HG02981 (cell line): ENCODE data around the gene SLC12A9.

Experiments used
- ATAC-seq: cut with Tn5 transposase; IDR thresholded peaks from one replicate; pipeline ENCODE4 v1.9.1; 2021; ENCODE audit warnings: mild to moderate bottlenecking, moderate library complexity; ENCODE audit not compliant: unreplicated experiment

Gene SLC12A9

GRCh38 chr7:100882201-100882600 is 29.7 kb downstream of the SLC12A9 start:
- ATAC-seq, result no peak

DNA sequence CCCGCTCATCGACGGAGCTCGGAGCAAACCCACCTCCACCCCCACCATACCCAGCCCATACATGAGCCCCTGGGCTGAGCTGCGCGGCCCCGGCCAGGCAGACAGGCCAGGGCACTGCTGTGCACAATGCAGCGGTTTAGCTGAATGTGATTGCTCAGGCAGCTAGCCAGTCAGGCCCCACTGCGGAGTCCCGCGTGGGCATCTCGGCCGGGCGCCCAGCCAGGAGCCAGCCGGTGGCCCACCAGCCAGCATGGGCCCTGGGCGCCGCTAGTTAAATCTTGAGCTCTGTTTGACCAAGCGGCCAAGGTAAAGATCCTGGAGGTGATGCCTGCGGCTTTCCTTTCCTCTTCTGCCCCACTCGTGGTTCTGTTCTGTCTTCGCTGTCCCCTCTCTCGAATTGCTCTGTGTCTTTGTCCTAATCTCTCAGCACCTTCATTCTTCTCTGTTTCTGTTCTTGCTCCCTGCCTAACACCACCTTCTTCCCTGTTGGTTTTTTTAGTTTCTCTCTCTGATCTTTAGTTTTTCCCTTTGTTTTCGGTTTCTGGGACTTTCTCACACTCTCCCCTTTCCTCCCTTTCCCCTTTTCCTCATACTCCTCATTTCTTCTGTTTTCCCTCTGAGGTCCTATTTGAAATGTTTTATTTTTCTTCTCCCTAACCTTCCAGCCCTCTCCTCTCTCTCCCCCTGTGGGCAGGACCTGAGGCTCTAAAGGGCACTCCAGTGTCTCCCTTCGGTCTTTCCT is 30.4 kb downstream of the SLC12A9 start:
- ATAC-seq, result no peak

DNA sequence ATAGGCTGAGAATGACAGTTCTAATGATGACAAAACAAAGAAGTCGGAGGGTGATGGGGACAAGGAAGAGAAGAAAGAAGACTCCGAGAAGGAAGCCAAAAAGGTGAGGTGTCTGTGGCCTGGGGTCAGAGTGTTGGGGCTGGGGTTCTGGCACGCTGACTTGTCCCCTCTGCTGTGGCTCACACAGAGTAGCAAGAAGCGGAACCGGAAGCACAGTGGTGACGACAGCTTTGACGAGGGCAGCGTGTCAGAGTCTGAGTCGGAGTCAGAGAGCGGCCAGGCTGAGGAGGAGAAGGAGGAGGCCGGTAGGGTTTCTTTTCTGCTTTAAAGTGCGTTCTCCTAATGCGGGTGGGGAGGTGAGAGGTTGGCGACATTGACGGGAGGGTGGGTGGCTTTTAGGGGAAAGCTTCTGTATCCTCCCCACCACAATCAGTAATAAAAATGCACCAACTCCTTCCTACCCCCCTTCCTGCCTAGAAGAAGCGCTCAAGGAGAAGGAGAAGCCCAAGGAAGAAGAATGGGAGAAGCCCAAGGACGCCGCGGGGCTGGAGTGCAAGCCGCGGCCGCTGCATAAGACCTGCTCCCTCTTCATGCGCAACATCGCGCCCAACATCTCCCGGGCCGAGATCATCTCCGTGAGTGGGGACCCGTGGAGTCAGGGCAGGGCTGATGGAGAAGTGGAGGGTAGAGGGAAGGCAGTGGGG is 32.4 kb downstream of the SLC12A9 start:
- no peak for ATAC-seq

- no peak for ATAC-seq
Observed at GRCh38 chr7:100885440-100886141, 33.1 kb downstream of the SLC12A9 start.

DNA sequence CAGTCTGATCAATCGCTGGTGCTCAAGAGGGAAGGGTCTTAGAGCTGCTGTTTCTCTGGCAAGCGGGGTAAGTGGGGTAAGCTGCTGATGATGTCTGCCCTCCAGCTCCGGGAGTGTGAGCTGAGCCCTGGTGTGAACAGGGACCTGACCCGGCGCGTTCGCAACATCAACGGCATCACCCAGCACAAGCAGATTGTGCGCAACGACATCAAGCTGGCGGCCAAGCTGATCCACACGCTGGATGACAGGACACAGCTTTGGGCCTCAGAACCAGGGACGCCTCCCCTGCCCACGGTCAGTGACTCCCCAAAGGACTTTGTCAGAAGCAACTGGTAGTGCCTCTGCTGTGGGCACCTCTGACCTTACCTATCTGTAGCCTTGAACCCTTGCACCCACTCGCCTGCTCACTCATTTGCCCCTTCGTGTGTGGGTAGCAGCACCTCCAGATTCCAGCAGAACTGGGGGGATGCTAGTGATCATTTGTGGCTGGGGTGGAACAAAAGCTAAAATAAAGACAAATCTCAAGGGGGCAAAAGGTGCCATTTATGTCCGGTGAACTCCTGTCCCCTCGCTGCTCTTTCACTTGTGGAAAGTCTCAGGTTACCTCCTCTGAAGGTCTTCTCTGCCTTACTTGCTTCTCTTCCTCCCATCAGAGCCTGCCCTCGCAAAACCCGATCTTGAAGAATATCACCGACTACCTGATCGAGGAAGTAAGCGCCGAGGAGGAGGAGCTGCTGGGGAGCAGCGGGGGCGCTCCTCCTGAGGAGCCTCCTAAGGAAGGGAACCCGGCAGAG is 33.8 kb downstream of the SLC12A9 start:
- ATAC-seq, result no peak

GRCh38 chr7:100886936-100887515 is 34.5 kb downstream of the SLC12A9 start:
- no peak for ATAC-seq

DNA sequence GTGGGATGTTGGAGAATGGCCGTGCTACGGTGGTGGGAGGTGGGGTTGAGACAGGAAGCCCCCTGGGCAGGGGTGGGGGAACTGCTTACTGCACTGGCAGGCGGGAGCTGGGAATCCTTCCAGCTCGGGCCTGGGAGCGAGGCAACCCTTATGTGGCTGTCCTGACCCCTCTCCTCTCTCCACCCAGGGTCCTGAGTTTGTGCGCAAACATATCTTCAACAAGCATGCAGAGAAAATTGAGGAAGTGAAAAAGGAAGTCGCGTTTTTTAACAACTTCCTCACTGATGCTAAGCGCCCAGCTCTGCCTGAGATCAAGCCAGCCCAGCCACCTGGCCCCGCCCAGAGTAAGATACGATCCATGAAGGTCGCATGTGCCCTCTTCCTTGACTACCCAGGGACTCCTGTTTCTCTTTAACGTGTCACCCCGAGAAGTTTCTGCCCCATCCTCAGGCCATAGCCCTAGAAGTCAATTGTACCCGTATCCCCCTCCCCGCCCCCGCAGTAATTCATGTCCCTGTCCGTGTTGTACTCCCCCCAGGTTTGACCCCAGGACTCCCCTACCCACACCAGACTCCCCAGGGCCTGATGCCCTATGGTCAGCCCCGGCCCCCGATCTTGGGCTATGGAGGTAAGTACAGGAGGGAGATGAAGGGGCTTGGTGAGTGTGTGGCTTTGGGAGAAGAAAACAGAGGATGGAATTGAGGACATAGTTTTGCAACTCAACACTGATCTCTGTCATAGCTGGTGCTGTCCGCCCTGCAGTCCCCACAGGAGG is 35.2 kb downstream of the SLC12A9 start:
- peak; percentile 40 for ATAC-seq

GRCh38 chr7:100888291-100888987 is 35.9 kb downstream of the SLC12A9 start:
- no peak for ATAC-seq

DNA sequence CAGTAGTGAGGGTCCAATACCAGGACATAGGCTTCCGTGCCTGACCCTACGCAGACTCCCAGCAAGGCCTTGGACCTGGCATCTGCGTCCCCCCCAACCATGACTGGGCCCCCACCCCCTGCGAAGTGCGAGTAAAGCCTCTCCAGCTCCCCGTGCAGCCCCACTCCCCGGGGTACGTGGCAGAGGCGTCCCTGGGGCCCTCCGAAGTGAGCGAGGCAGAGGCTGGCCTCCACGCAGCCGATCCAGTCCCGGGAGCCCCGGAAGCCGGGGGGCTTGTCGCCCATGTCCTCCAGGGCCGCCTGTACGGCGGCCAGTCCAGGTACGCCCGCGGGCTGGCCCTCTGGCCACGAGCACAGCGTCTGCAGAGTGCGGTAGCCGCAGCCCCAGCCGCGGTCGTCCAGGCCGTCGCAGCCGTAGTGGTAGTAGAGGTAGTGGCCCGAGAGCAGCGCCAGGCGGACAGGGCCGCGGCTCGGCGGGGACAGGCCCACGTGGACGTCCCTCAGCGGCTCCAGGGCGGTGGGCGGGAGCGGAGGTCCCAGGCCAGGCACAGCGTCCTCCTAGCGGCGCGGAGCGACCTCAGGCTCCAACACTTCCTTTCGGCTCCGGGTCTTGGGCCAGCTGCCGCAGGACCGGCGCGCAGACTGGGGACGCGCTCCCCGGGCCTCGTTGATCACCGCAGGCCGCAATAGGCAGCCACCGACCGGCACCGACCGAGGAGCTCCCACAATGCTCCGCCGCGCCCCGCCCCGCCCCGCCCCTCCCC is 36.7 kb downstream of the SLC12A9 start, which contains the start of gene UFSP1:
UFSP1 (minus strand) TSS at position 728 of the 763 bp plus-strand sequence; CDS start at position 284, 444 bp downstream.
- peak; percentile 22 for ATAC-seq

GRCh38 chr7:100890653-100891567 is 38.4 kb downstream of the SLC12A9 start:
- no peak for ATAC-seq

- ATAC-seq, result no peak
Observed at GRCh38 chr7:100891568-100892247, 39.2 kb downstream of the SLC12A9 start.

- no peak for ATAC-seq
Observed at GRCh38 chr7:100892364-100893317, 40.1 kb downstream of the SLC12A9 start.

- no peak for ATAC-seq
Observed at GRCh38 chr7:100893318-100893895, 40.9 kb downstream of the SLC12A9 start.

GRCh38 chr7:100893910-100894721 is 41.6 kb downstream of the SLC12A9 start:
- no peak for ATAC-seq
